HEK293T (cell line): ENCODE measurements around the gene FFAR3.
A peak's percentile ranks its signal among the peaks of the same experiment; 100 is the strongest.

Experiments used
- CTCF ChIA-PET: fragments of 350-600 bp; formaldehyde crosslinking; extraction: SDS; loops from one replicate; lab custom pipeline; 2021; ENCODE audit warnings: antibody characterized with exemption, inconsistent platforms; lab: Yijun Ruan, JAX
- POLR2A ChIA-PET: fragments of 350-600 bp; formaldehyde crosslinking; extraction: SDS; loops from one replicate; lab custom pipeline; 2020; ENCODE audit warnings: antibody characterized with exemption, inconsistent platforms; lab: Yijun Ruan, JAX
- DNase-seq: peaks from one replicate; pipeline ENCODE4 v3.0.0; 2012; ENCODE audit warnings: mixed read lengths; ENCODE audit errors: extremely low spot score
- ARNT ChIP-seq: fragments of 450-650 bp; IDR thresholded peaks from 2 replicates; pipeline ENCODE4 v1.6.1; 2017; ENCODE audit warnings: mild to moderate bottlenecking
- BHLHE40 ChIP-seq: fragments of 450-650 bp; IDR thresholded peaks from 2 replicates; pipeline ENCODE4 v1.6.1; 2016; ENCODE audit warnings: mild to moderate bottlenecking, moderate library complexity, borderline replicate concordance
- CTBP1 ChIP-seq: fragments of 450-650 bp; IDR thresholded peaks from 2 replicates; pipeline ENCODE4 v1.6.1; 2016; ENCODE audit warnings: borderline replicate concordance
- ELF4 ChIP-seq: fragments of 450-650 bp; IDR thresholded peaks from 2 replicates; pipeline ENCODE4 v1.6.1; 2017; ENCODE audit warnings: antibody characterized with exemption
- FOXA1 ChIP-seq: fragments of 450-650 bp; IDR thresholded peaks from 2 replicates; pipeline ENCODE4 v1.6.1; 2016; ENCODE audit warnings: mild to moderate bottlenecking
- FOXK2 ChIP-seq: fragments of 450-650 bp; IDR thresholded peaks from 2 replicates; pipeline ENCODE4 v1.6.1; 2016; ENCODE audit warnings: mild to moderate bottlenecking
- FOXM1 ChIP-seq: fragments of 450-650 bp; IDR thresholded peaks from 2 replicates; pipeline ENCODE4 v1.6.1; 2017; ENCODE audit warnings: mild to moderate bottlenecking, borderline replicate concordance
- HDGF ChIP-seq: fragments of 450-650 bp; IDR thresholded peaks from 2 replicates; pipeline ENCODE4 v1.6.1; 2017; ENCODE audit warnings: antibody characterized with exemption, borderline replicate concordance
- L3MBTL2 ChIP-seq: fragments of 450-650 bp; conservative IDR thresholded peaks from 2 replicates; pipeline ENCODE4 v1.6.1; 2016; ENCODE audit warnings: mild to moderate bottlenecking
- LEF1 ChIP-seq: fragments of 450-650 bp; IDR thresholded peaks from 2 replicates; pipeline ENCODE4 v1.6.1; 2017; ENCODE audit warnings: mild to moderate bottlenecking, borderline replicate concordance
- NFRKB ChIP-seq: fragments of 450-650 bp; IDR thresholded peaks from 2 replicates; pipeline ENCODE4 v1.6.1; 2016; ENCODE audit warnings: mild to moderate bottlenecking, moderate library complexity
- SP1 ChIP-seq: fragments of 450-650 bp; IDR thresholded peaks from 2 replicates; pipeline ENCODE4 v1.6.1; 2017
- SUZ12 ChIP-seq: fragments of 450-650 bp; IDR thresholded peaks from 2 replicates; pipeline ENCODE4 v1.6.1; 2016; ENCODE audit warnings: mild to moderate bottlenecking
- TARDBP ChIP-seq: fragments of 450-650 bp; IDR thresholded peaks from 2 replicates; pipeline ENCODE4 v1.6.1; 2016
- ZNF384 ChIP-seq: fragments of 450-650 bp; IDR thresholded peaks from 2 replicates; pipeline ENCODE4 v1.6.1; 2016
- TF ChIP-seq, protein P1 (sequence below): fragments of 450-650 bp; IDR thresholded peaks from 2 replicates; pipeline ENCODE4 v1.6.1; 2016

Gene FFAR3

GRCh38 chr19:35351411-35352176 lies 6.7 kb upstream of the FFAR3 start:
- POLR2A ChIA-PET, result no interaction called here
- CTCF ChIA-PET, result no interaction called here
- no peak for DNase-seq
- TF ChIP-seq CTBP1 (no peak), NFRKB (no peak), FOXM1 (no peak), FOXK2 (no peak), ZNF384 (no peak), SUZ12 (no peak), BHLHE40 (no peak), L3MBTL2 (no peak), SP1 (no peak), FOXA1 (no peak), ARNT (no peak), TARDBP (no peak), HDGF (no peak), LEF1 (no peak)

DNA sequence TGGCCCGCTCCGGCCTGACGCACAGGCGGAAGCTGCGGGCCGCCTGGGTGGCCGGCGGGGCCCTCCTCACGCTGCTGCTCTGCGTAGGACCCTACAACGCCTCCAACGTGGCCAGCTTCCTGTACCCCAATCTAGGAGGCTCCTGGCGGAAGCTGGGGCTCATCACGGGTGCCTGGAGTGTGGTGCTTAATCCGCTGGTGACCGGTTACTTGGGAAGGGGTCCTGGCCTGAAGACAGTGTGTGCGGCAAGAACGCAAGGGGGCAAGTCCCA lies 6.1 kb upstream of the FFAR3 start:
- DNase-seq, result no peak
- ChIA-PET CTCF (interaction anchor here (1.3 to 1.8 kb wide), 3 partner anchors 18 to 145 kb away, joined by 3 to 8 read pairs (median 6); no protein-coding TSS in a partner anchor), POLR2A (no interaction called here)
- TF ChIP-seq L3MBTL2 (no peak), NFRKB (no peak), ARNT (no peak), FOXK2 (no peak), FOXA1 (no peak), BHLHE40 (no peak), LEF1 (no peak), SUZ12 (no peak), TARDBP (no peak), ELF4 (no peak), CTBP1 (no peak), HDGF (no peak), ZNF384 (no peak), FOXM1 (no peak), SP1 (no peak)
- TF ChIP-seq, protein P1, sequence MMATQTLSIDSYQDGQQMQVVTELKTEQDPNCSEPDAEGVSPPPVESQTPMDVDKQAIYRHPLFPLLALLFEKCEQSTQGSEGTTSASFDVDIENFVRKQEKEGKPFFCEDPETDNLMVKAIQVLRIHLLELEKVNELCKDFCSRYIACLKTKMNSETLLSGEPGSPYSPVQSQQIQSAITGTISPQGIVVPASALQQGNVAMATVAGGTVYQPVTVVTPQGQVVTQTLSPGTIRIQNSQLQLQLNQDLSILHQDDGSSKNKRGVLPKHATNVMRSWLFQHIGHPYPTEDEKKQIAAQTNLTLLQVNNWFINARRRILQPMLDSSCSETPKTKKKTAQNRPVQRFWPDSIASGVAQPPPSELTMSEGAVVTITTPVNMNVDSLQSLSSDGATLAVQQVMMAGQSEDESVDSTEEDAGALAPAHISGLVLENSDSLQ, result no peak

GRCh38 chr19:35352448-35353304 lies 5.6 kb upstream of the FFAR3 start:
- TF ChIP-seq TARDBP (no peak), NFRKB (no peak), HDGF (no peak), LEF1 (no peak), FOXK2 (no peak), ELF4 (no peak)
- CTCF ChIA-PET, result interaction anchor here (0.6 to 1.8 kb wide), 5 partner anchors 18 to 285 kb away, joined by 3 to 8 read pairs (median 3); no protein-coding TSS in a partner anchor
- POLR2A ChIA-PET, result interaction anchor here (0.7 kb wide), 1 partner anchor 158 kb away, joined by 5 read pairs; no protein-coding TSS in a partner anchor
- DNase-seq, result peak; percentile 82

DNA sequence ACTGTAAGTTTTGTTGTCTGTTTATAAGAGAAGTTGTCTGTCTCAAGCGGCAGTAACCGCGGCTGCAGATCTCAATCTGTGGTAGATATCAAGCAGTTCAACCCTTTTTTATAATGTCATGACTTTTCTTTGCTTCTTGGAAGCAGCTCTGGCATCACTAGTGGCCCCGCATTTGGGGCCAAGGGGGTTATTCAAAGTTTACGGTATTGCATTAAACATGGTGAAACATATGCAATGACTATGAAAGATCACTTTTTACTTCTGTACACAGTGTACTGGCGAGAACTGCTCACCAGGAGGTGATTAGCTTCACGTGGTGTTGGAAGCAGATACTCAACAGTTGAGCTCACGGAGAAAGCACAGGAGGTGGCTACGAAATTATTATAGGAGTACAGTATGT lies 4.6 kb upstream of the FFAR3 start:
- DNase-seq, result no peak
- ChIA-PET POLR2A (no interaction called here), CTCF (interaction anchor here (0.6 to 1.8 kb wide), 5 partner anchors 16 to 157 kb away, joined by 3 to 8 read pairs (median 6); no protein-coding TSS in a partner anchor)
- TF ChIP-seq ZNF384 (no peak), BHLHE40 (no peak), HDGF (no peak), NFRKB (no peak), L3MBTL2 (no peak), FOXM1 (no peak), CTBP1 (no peak), SP1 (no peak), TARDBP (no peak), SUZ12 (no peak), LEF1 (no peak), FOXA1 (no peak), ARNT (no peak), ELF4 (no peak), FOXK2 (no peak)
- TF ChIP-seq, protein P1, result no peak

DNA sequence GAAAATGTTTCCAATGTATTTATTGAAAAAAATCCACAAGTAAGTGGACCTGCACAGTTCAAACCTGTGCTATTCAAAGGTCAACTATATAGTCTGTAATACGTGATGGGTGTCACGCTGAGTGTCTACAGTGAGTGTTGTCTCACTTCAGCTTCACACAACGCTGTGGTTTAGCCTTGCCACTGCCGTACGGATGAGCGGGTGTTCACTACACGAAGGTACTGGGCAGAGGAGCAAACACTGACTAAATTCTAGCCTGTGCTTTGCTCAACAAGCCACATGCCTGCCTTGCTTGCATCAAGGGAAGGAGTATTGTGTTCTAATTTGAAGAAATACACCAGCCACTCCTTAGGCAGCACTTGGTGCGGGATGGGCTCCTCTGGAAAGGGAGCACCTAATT lies 3.4 kb upstream of the FFAR3 start:
- DNase-seq, result no peak
- TF ChIP-seq FOXK2 (no peak), BHLHE40 (no peak), L3MBTL2 (no peak), ARNT (no peak), LEF1 (no peak), TARDBP (no peak), SP1 (no peak), FOXM1 (no peak), FOXA1 (no peak), NFRKB (no peak)
- ChIA-PET POLR2A (no interaction called here), CTCF (no interaction called here)
